Ishikawa (cell line): Measurements from ENCODE around the gene PLA2G2A.

Source experiments
- CREB1 ChIP-seq: IDR thresholded peaks from 2 replicates; pipeline ENCODE4 v1.6.1; 2012; ENCODE audit warnings: low read depth
- EP300 ChIP-seq: IDR thresholded peaks from 2 replicates; pipeline ENCODE4 v1.6.1; 2012; ENCODE audit warnings: borderline replicate concordance
- FOXM1 ChIP-seq: IDR thresholded peaks from 2 replicates; pipeline ENCODE4 v1.6.1; 2012; ENCODE audit warnings: low read depth, borderline replicate concordance
- NFIC ChIP-seq: IDR thresholded peaks from 2 replicates; pipeline ENCODE4 v1.6.1; 2012
- RAD21 ChIP-seq: IDR thresholded peaks from 2 replicates; pipeline ENCODE4 v1.6.1; 2012; ENCODE audit warnings: low read depth
- TAF1 ChIP-seq: IDR thresholded peaks from 2 replicates; pipeline ENCODE4 v1.6.1; 2012; ENCODE audit warnings: low read depth, mild to moderate bottlenecking
- TEAD4 ChIP-seq: IDR thresholded peaks from 2 replicates; pipeline ENCODE4 v1.6.1; 2012
- YY1 ChIP-seq: IDR thresholded peaks from 2 replicates; pipeline ENCODE4 v1.6.1; 2012; ENCODE audit warnings: low read depth
- ZBTB7A ChIP-seq: IDR thresholded peaks from 2 replicates; pipeline ENCODE4 v1.6.1; 2012; ENCODE audit warnings: low read depth
- TF ChIP-seq, protein P1 (sequence below): IDR thresholded peaks from 2 replicates; pipeline ENCODE4 v1.6.1; 2012

PLA2G2A gene

DNA sequence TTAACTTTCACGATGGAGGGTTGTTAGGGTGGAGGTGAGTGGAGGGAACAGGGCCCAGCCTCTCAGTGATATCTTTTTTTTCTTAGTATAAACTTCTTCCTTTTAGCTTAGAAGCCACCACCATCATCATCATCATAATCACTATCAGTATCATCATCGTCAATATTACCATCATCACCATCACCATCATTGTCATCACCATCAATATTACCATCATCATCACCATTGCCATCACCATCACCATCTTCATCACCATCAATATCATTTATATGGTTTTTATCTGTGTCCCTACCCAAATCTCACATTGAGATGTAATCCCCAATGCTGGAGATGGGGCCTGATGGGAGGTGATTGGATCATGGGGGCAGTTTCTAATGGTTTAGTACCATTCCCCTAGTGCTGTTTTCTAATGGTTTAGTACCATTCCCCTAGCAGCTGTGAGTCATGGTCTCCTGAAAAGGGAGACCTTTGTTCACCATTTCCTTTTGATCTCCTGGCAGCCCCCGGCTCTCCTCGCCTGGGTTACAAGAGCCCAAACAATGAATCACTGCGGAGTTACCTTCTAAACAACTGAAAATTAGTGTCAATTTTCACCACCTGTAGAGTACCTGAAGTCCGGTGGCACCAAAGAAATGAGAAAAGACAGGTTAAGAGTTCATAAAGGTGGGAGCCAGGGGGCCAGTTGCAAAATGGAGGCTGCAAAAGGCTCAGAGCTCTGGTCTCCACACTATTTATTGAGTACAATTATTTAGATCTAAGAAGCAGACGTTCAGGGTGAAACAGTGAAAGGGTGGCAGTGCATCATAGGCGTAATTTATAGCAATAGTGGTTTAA lies 52.9 kb downstream of the PLA2G2A start:
- TF ChIP-seq NFIC (no peak), YY1 (no peak), ZBTB7A (no peak), TAF1 (no peak), EP300 (no peak), TEAD4 (no peak), CREB1 (no peak), FOXM1 (no peak), RAD21 (no peak)
- TF ChIP-seq, protein P1, sequence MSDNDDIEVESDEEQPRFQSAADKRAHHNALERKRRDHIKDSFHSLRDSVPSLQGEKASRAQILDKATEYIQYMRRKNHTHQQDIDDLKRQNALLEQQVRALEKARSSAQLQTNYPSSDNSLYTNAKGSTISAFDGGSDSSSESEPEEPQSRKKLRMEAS = no peak
